ENCODE results near the gene MYO18A.

Gene MYO18A

DNA sequence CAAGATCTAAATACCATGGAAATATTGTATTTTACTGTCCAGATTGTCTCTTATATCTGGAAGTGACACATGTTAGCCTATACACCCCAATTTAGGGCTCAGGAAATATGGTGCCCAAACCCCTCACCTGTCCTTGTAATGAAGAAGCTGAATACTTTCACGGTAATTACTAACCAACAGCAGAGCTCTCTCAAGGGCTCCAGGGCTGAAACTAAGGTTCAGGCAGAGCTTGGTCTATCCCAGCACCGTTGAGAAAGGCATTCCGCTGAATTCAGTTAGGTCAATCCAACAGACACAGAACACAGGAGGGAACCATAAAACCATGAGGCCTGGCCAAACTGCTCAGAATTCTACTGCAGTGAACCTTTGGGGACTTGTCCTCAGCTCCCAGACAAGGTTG lies 14.9 kb downstream of the MYO18A start (continued):
- TF ChIP-seq, protein P1, sequence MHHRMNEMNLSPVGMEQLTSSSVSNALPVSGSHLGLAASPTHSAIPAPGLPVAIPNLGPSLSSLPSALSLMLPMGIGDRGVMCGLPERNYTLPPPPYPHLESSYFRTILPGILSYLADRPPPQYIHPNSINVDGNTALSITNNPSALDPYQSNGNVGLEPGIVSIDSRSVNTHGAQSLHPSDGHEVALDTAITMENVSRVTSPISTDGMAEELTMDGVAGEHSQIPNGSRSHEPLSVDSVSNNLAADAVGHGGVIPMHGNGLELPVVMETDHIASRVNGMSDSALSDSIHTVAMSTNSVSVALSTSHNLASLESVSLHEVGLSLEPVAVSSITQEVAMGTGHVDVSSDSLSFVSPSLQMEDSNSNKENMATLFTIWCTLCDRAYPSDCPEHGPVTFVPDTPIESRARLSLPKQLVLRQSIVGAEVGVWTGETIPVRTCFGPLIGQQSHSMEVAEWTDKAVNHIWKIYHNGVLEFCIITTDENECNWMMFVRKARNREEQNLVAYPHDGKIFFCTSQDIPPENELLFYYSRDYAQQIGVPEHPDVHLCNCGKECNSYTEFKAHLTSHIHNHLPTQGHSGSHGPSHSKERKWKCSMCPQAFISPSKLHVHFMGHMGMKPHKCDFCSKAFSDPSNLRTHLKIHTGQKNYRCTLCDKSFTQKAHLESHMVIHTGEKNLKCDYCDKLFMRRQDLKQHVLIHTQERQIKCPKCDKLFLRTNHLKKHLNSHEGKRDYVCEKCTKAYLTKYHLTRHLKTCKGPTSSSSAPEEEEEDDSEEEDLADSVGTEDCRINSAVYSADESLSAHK (tag by site-specific recombination; IDR thresholded peaks at IDR 0.05): no peak

DNA sequence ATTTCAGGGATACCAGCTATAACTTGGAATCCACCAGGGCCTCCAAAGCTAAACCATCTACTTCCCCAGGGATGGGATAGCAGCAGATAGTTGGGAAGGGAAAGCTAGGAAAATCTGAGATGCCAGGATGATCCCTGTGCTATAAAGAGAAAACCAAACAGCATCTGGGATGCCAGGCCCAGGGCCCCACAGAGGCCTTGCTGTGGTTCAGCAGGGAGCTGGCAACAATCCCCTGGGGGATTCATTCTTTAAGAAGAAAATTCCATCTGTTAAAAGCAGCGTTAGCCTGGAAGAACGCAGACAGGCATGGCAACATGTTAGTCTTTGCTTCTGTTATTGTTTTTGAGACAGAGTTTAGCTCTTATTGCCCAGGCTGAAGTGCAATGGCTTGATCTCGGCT lies 16.6 kb downstream of the MYO18A start:
- peaks cover 0 to 36% of the 10 kb centered on the region in 2 experiments; a peak in 1 of 3 replicates for H3K36me3 ChIP-seq (ENCODE audit: control insufficient read depth in 2 of 2, insufficient read depth in 1 of 2, low read length in 2 of 2)
- H3K27ac ChIP-seq (ENCODE audit: extremely low read depth, low read depth, low read length): no peak overlapping the region
- peaks cover 5% of the 10 kb centered on the region; the same call in 1 of the 2 replicates for H3K4me1 ChIP-seq (ENCODE audit: control insufficient read depth, insufficient read depth, low read length)
- H3K9me3 ChIP-seq (ENCODE audit: control insufficient read depth, insufficient read depth, low read depth, low read length): no peaks in the 10 kb centered on the region
- CTCF ChIA-PET: interaction anchor here (0.6 to 3.2 kb wide), 9 partner anchors 12 to 768 kb away, joined by 3 to 13 read pairs (median 4); partner anchors contain the start of genes ANKRD13B and MYO18A
- TF ChIP-seq, protein P2, sequence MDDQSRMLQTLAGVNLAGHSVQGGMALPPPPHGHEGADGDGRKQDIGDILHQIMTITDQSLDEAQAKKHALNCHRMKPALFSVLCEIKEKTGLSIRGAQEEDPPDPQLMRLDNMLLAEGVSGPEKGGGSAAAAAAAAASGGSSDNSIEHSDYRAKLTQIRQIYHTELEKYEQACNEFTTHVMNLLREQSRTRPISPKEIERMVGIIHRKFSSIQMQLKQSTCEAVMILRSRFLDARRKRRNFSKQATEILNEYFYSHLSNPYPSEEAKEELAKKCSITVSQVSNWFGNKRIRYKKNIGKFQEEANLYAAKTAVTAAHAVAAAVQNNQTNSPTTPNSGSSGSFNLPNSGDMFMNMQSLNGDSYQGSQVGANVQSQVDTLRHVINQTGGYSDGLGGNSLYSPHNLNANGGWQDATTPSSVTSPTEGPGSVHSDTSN (CRISPR knock-in tag; IDR thresholded peaks at IDR 0.05): no peak
- TF ChIP-seq, protein P3, sequence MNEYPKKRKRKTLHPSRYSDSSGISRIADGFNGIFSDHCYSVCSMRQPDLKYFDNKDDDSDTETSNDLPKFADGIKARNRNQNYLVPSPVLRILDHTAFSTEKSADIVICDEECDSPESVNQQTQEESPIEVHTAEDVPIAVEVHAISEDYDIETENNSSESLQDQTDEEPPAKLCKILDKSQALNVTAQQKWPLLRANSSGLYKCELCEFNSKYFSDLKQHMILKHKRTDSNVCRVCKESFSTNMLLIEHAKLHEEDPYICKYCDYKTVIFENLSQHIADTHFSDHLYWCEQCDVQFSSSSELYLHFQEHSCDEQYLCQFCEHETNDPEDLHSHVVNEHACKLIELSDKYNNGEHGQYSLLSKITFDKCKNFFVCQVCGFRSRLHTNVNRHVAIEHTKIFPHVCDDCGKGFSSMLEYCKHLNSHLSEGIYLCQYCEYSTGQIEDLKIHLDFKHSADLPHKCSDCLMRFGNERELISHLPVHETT (tag by site-specific recombination; IDR thresholded peaks at IDR 0.05): no peak
- TF ChIP-seq ZNF624 (tag by site-specific recombination; IDR thresholded peaks at IDR 0.05): no peak
- no peak for TF ChIP-seq ZNF529 (tag by site-specific recombination; IDR thresholded peaks at IDR 0.05; ENCODE audit: insufficient replicate concordance)
- no peak for TF ChIP-seq REPIN1 (tag by site-specific recombination; IDR thresholded peaks at IDR 0.05; ENCODE audit: low read depth)
- no peak for TF ChIP-seq SP3 (tag by site-specific recombination; IDR thresholded peaks at IDR 0.05)
- TF ChIP-seq ZNF664 (tag by site-specific recombination; IDR thresholded peaks at IDR 0.05): no peak
- TF ChIP-seq, protein P4, sequence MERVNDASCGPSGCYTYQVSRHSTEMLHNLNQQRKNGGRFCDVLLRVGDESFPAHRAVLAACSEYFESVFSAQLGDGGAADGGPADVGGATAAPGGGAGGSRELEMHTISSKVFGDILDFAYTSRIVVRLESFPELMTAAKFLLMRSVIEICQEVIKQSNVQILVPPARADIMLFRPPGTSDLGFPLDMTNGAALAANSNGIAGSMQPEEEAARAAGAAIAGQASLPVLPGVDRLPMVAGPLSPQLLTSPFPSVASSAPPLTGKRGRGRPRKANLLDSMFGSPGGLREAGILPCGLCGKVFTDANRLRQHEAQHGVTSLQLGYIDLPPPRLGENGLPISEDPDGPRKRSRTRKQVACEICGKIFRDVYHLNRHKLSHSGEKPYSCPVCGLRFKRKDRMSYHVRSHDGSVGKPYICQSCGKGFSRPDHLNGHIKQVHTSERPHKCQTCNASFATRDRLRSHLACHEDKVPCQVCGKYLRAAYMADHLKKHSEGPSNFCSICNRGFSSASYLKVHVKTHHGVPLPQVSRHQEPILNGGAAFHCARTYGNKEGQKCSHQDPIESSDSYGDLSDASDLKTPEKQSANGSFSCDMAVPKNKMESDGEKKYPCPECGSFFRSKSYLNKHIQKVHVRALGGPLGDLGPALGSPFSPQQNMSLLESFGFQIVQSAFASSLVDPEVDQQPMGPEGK (tag by site-specific recombination; IDR thresholded peaks at IDR 0.05): no peak
- TF ChIP-seq, protein P5, sequence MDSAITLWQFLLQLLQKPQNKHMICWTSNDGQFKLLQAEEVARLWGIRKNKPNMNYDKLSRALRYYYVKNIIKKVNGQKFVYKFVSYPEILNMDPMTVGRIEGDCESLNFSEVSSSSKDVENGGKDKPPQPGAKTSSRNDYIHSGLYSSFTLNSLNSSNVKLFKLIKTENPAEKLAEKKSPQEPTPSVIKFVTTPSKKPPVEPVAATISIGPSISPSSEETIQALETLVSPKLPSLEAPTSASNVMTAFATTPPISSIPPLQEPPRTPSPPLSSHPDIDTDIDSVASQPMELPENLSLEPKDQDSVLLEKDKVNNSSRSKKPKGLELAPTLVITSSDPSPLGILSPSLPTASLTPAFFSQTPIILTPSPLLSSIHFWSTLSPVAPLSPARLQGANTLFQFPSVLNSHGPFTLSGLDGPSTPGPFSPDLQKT (IDR thresholded peaks at IDR 0.05; ENCODE audit: borderline replicate concordance, low read depth, low read length): no peak
- TF ChIP-seq, protein P6, sequence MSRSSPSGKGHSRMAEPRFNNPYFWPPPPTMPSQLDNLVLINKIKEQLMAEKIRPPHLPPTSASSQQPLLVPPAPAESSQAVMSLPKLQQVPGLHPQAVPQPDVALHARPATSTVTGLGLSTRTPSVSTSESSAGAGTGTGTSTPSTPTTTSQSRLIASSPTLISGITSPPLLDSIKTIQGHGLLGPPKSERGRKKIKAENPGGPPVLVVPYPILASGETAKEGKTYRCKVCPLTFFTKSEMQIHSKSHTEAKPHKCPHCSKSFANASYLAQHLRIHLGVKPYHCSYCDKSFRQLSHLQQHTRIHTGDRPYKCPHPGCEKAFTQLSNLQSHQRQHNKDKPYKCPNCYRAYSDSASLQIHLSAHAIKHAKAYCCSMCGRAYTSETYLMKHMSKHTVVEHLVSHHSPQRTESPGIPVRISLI (tag by site-specific recombination; IDR thresholded peaks at IDR 0.05): no peak
- no peak for TF ChIP-seq ZNF341 (tag by site-specific recombination; IDR thresholded peaks at IDR 0.05; ENCODE audit: low read depth)
- no peak for TF ChIP-seq ZNF23 (tag by site-specific recombination; IDR thresholded peaks at IDR 0.05; ENCODE audit: borderline replicate concordance)
- TF ChIP-seq ZNF350 (tag by site-specific recombination; IDR thresholded peaks at IDR 0.05): no peak
- TF ChIP-seq ZFP69B (tag by site-specific recombination; IDR thresholded peaks at IDR 0.05): no peak
- POLR2A ChIA-PET: interaction anchor here (1.0 to 1.4 kb wide), 3 partner anchors 12 to 15 kb away, joined by 3 to 6 read pairs (median 4); no protein-coding TSS in a partner anchor
- no peak overlapping the region for H3K4me3 ChIP-seq (ENCODE audit: low read depth, low read length)

Data from HEK293 (cell line).